ENCODE data around the gene PSME1. TPM values are rescaled to one million over a fixed set of nuclear protein-coding genes. Genes with fewer than 3 reads are reported as not detected.

The PSME1 gene
- total and polyA plus RNA-seq, 2 donors (not counting 1 experiment from before 2014, with no cell fraction given): 177 to 266 TPM

- no peaks in the 10 kb centered on the region for H4K20me1 ChIP-seq (ENCODE audit: control insufficient read depth, extremely low read depth, insufficient read depth, low read length)
- TF ChIP-seq EZH2 (IDR thresholded peaks at IDR 0.05; ENCODE audit: low read length, missing control alignments) (no peak), CTCF (conservative IDR thresholded peaks at IDR 0.05 in 1 of 2, IDR thresholded peaks at IDR 0.05 in 1 of 2; ENCODE audit: low read depth in 1 of 2, low read length in 2 of 2) (no peak)
- H3K27ac ChIP-seq (ENCODE audit: insufficient read depth, low read length): no peak overlapping the region
- H3K4me1 ChIP-seq (ENCODE audit: control insufficient read depth, extremely low read depth, insufficient read depth, low read length): peaks cover 6% of the 10 kb centered on the region
- no peak overlapping the region for H2AFZ ChIP-seq (ENCODE audit: low read length)
- no peak overlapping the region for H3K9ac ChIP-seq (ENCODE audit: insufficient read depth, low read length)
- peaks cover 7% of the 10 kb centered on the region for H3K79me2 ChIP-seq (ENCODE audit: control insufficient read depth, insufficient read depth, low read length)
- no peak for DNase-seq (ENCODE audit: low read depth in 2 of 2)
- no peak overlapping the region for H3K4me3 ChIP-seq (replicated peaks in 1 of 4; ENCODE audit: control extremely low read depth in 1 of 4, insufficient read depth in 1 of 4, low read depth in 3 of 4, low read length in 4 of 4)
- no peaks in the 10 kb centered on the region for H3K9me3 ChIP-seq (ENCODE audit: control insufficient read depth, insufficient read depth, low read depth, low read length)
- peaks cover 20% of the 10 kb centered on the region for H3K36me3 ChIP-seq (ENCODE audit: control insufficient read depth, insufficient read depth, low read length)
- H3K27me3 ChIP-seq (ENCODE audit: control insufficient read depth, insufficient read depth, low read length): no peaks in the 10 kb centered on the region
- H3K4me2 ChIP-seq (ENCODE audit: extremely low read depth, insufficient read depth, low read length): no peak overlapping the region
Measured at GRCh38 chr14:24156840-24157239, 20.8 kb downstream of the PSME1 start.

GRCh38 chr14:24157331-24157730 is 21.3 kb downstream of the PSME1 start:
- Histone ChIP-seq H3K9me3 (ENCODE audit: control insufficient read depth, insufficient read depth, low read depth, low read length) (no peaks in the 10 kb centered on the region), H3K27me3 (ENCODE audit: control insufficient read depth, insufficient read depth, low read length) (no peaks in the 10 kb centered on the region), H3K4me2 (ENCODE audit: extremely low read depth, insufficient read depth, low read length) (no peak overlapping the region), H4K20me1 (ENCODE audit: control insufficient read depth, extremely low read depth, insufficient read depth, low read length) (no peaks in the 10 kb centered on the region), H3K27ac (ENCODE audit: insufficient read depth, low read length) (no peak overlapping the region), H3K4me3 (replicated peaks in 1 of 4; ENCODE audit: control extremely low read depth in 1 of 4, insufficient read depth in 1 of 4, low read depth in 3 of 4, low read length in 4 of 4) (no peak overlapping the region), H3K4me1 (ENCODE audit: control insufficient read depth, extremely low read depth, insufficient read depth, low read length) (peaks cover 9% of the 10 kb centered on the region), H3K36me3 (ENCODE audit: control insufficient read depth, insufficient read depth, low read length) (peaks cover 19% of the 10 kb centered on the region), H3K79me2 (ENCODE audit: control insufficient read depth, insufficient read depth, low read length) (peaks cover 12% of the 10 kb centered on the region), H2AFZ (ENCODE audit: low read length) (no peak overlapping the region), H3K9ac (ENCODE audit: insufficient read depth, low read length) (no peak overlapping the region)
- TF ChIP-seq EZH2 (IDR thresholded peaks at IDR 0.05; ENCODE audit: low read length, missing control alignments) (no peak), CTCF (conservative IDR thresholded peaks at IDR 0.05 in 1 of 2, IDR thresholded peaks at IDR 0.05 in 1 of 2; ENCODE audit: low read depth in 1 of 2, low read length in 2 of 2) (no peak)
- no peak for DNase-seq (ENCODE audit: low read depth in 2 of 2)

- Histone ChIP-seq H3K4me1 (ENCODE audit: control insufficient read depth, extremely low read depth, insufficient read depth, low read length) (peaks cover 10% of the 10 kb centered on the region), H3K4me2 (ENCODE audit: extremely low read depth, insufficient read depth, low read length) (no peak overlapping the region), H3K9me3 (ENCODE audit: control insufficient read depth, insufficient read depth, low read depth, low read length) (no peaks in the 10 kb centered on the region), H3K36me3 (ENCODE audit: control insufficient read depth, insufficient read depth, low read length) (peaks cover 36% of the 10 kb centered on the region), H3K27ac (ENCODE audit: insufficient read depth, low read length) (no peak overlapping the region), H3K4me3 (replicated peaks in 1 of 4; ENCODE audit: control extremely low read depth in 1 of 4, insufficient read depth in 1 of 4, low read depth in 3 of 4, low read length in 4 of 4) (no peak overlapping the region), H3K9ac (ENCODE audit: insufficient read depth, low read length) (no peak overlapping the region), H4K20me1 (ENCODE audit: control insufficient read depth, extremely low read depth, insufficient read depth, low read length) (no peaks in the 10 kb centered on the region), H2AFZ (ENCODE audit: low read length) (no peak overlapping the region), H3K27me3 (ENCODE audit: control insufficient read depth, insufficient read depth, low read length) (no peaks in the 10 kb centered on the region), H3K79me2 (ENCODE audit: control insufficient read depth, insufficient read depth, low read length) (peaks cover 19% of the 10 kb centered on the region)
- no peak for DNase-seq (ENCODE audit: low read depth in 2 of 2)
- no peak for TF ChIP-seq EZH2 (IDR thresholded peaks at IDR 0.05; ENCODE audit: low read length, missing control alignments)
- no peak for TF ChIP-seq CTCF (conservative IDR thresholded peaks at IDR 0.05 in 1 of 2, IDR thresholded peaks at IDR 0.05 in 1 of 2; ENCODE audit: low read depth in 1 of 2, low read length in 2 of 2)
Measured at GRCh38 chr14:24159777-24160498, 23.9 kb downstream of the PSME1 start.

All from fibroblast of lung (primary cell).